ENCODE results near the gene TMEM250. TPM values are rescaled to one million over a fixed set of nuclear protein-coding genes. Genes with fewer than 3 reads are reported as not detected.
"Not testable (repeated sequence)": the region's sequence is repeated elsewhere in the genome, so short reads cannot be mapped to it uniquely, and the experiment has no call there.

Gene TMEM250
- total and polyA plus RNA-seq, 4 donors, result 6.7 to 19.5 (median 17.2) TPM

DNA sequence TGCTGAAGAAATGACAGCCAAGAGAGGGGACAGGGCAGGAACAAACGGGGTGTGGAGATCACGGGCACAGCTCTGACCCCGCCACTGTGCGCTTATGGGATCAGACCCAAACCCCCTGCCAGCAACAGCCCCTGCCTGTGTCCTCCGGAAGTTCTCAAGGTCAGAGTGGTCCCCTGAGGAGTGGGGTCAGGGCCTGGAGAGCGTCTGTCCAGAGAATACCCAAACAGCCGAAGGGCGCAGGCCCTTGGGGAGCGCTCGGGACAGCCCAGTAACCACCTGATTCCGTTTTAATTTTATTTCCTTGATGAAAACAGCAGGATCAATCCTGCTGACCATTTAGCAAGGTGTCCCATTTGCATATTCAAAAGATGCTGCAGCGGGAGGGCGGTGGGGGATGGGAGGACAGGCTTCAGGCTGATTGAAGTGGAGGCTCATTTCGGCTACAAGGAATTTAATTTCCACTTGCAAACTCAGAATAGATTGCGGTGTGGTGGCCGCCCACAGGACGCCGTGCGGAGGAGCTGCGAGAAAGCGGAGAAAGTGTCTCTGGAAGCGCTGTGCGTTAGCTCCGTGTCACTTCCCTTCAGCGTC, 32.6 kb upstream of the TMEM250 start:
- TF ChIP-seq CTCF (IDR thresholded peaks at IDR 0.05; ENCODE audit: low read depth, low read length, missing input control), result no peak
- no peak for TF ChIP-seq SP1 (IDR thresholded peaks at IDR 0.05)
- TF ChIP-seq HNF4A (conservative IDR thresholded peaks at IDR 0.05), result no peak
- TF ChIP-seq JUND (IDR thresholded peaks at IDR 0.05), result no peak
- no peak for TF ChIP-seq FOXA1 (IDR thresholded peaks at IDR 0.05)
- no peak for TF ChIP-seq RXRA (IDR thresholded peaks at IDR 0.05)
- TF ChIP-seq, protein P1, sequence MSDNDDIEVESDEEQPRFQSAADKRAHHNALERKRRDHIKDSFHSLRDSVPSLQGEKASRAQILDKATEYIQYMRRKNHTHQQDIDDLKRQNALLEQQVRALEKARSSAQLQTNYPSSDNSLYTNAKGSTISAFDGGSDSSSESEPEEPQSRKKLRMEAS (IDR thresholded peaks at IDR 0.05), result no peak
- TF ChIP-seq FOXA2 (IDR thresholded peaks at IDR 0.05), result no peak
- TF ChIP-seq EGR1 (IDR thresholded peaks at IDR 0.05; ENCODE audit: low read depth in 2 of 2), result no peak
- no peaks in the 10 kb centered on the region for H3K9me3 ChIP-seq (ENCODE audit: control insufficient read depth in 4 of 4, low read length in 3 of 4)
- no peaks in the 10 kb centered on the region for H3K36me3 ChIP-seq (ENCODE audit: control insufficient read depth in 4 of 4, insufficient read depth in 3 of 4, low read depth in 1 of 4, low read length in 3 of 4)
- no peaks in the 10 kb centered on the region for H3K4me1 ChIP-seq (ENCODE audit: control insufficient read depth in 4 of 4, insufficient read depth in 4 of 4, low read length in 3 of 4)
- no peak overlapping the region for H3K9ac ChIP-seq (ENCODE audit: low read depth in 1 of 2, low read length in 2 of 2)
- no peak overlapping the region for H3K4me3 ChIP-seq (ENCODE audit: low read depth in 1 of 3, low read length in 3 of 3)
- 68% methylated on average over 25 of the region's 25 CpGs for WGBS
- no peak for DNase-seq (ENCODE audit: low spot score)
- H3K27me3 ChIP-seq (ENCODE audit: control insufficient read depth in 4 of 4, insufficient read depth in 4 of 4, low read length in 3 of 4), result no peaks in the 10 kb centered on the region
- H3K27ac ChIP-seq (ENCODE audit: low read depth in 1 of 2, low read length in 2 of 2), result no peak overlapping the region

- not testable (repeated sequence) for DNase-seq (ENCODE audit: low spot score)
Observed at GRCh38 chr9:136150664-136151213, 32.1 kb upstream of the TMEM250 start.

DNA sequence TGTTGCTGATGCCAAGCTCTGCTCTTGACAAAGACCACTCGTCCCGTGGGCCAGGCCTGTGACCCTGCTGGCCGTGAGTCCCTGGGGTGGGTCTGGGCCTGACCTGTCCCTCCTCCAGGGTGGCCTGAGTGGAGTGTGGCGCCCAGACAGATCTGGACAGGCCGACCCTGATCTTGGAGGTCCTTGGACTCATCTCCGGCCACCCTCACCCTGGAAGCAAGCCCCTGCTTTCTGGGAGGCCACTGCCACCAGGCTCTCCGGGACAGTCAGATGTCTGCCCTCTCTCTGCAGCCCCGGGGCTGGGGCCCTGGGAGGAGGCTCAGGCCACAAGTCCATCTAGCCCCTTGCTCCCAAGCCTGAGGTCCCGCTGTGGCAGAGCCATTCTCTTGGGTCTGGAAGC, 31.2 kb upstream of the TMEM250 start:
- H3K4me3 ChIP-seq (ENCODE audit: low read depth in 1 of 3, low read length in 3 of 3), result no peak overlapping the region
- TF ChIP-seq RXRA (IDR thresholded peaks at IDR 0.05) (no peak), YY1 (IDR thresholded peaks at IDR 0.05) (no peak), HNF4G (IDR thresholded peaks at IDR 0.05) (no peak), CTCF (IDR thresholded peaks at IDR 0.05; ENCODE audit: low read depth, low read length, missing input control) (no peak), RAD21 (IDR thresholded peaks at IDR 0.05) (no peak), GABPA (IDR thresholded peaks at IDR 0.05 in 1 of 2, conservative IDR thresholded peaks at IDR 0.05 in 1 of 2) (no peak), FOXA1 (IDR thresholded peaks at IDR 0.05) (no peak), FOXA2 (IDR thresholded peaks at IDR 0.05) (no peak), NR2F2 (IDR thresholded peaks at IDR 0.05) (no peak), ATF3 (IDR thresholded peaks at IDR 0.05) (no peak), TAF1 (conservative IDR thresholded peaks at IDR 0.05) (no peak)
- TF ChIP-seq, protein P2, sequence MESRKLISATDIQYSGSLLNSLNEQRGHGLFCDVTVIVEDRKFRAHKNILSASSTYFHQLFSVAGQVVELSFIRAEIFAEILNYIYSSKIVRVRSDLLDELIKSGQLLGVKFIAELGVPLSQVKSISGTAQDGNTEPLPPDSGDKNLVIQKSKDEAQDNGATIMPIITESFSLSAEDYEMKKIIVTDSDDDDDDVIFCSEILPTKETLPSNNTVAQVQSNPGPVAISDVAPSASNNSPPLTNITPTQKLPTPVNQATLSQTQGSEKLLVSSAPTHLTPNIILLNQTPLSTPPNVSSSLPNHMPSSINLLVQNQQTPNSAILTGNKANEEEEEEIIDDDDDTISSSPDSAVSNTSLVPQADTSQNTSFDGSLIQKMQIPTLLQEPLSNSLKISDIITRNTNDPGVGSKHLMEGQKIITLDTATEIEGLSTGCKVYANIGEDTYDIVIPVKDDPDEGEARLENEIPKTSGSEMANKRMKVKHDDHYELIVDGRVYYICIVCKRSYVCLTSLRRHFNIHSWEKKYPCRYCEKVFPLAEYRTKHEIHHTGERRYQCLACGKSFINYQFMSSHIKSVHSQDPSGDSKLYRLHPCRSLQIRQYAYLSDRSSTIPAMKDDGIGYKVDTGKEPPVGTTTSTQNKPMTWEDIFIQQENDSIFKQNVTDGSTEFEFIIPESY (IDR thresholded peaks at IDR 0.05), result no peak
- DNase-seq (ENCODE audit: low spot score), result no peak
- H3K36me3 ChIP-seq (ENCODE audit: control insufficient read depth in 4 of 4, insufficient read depth in 3 of 4, low read depth in 1 of 4, low read length in 3 of 4), result no peaks in the 10 kb centered on the region
- no peaks in the 10 kb centered on the region for H3K27me3 ChIP-seq (ENCODE audit: control insufficient read depth in 4 of 4, insufficient read depth in 4 of 4, low read length in 3 of 4)
- 90% methylated on average over 9 of the region's 9 CpGs for WGBS
- no peak overlapping the region for H3K27ac ChIP-seq (ENCODE audit: low read depth in 1 of 2, low read length in 2 of 2)
- no peaks in the 10 kb centered on the region for H3K9me3 ChIP-seq (ENCODE audit: control insufficient read depth in 4 of 4, low read length in 3 of 4)
- no peaks in the 10 kb centered on the region for H3K4me1 ChIP-seq (ENCODE audit: control insufficient read depth in 4 of 4, insufficient read depth in 4 of 4, low read length in 3 of 4)
- H3K9ac ChIP-seq (ENCODE audit: low read depth in 1 of 2, low read length in 2 of 2), result no peak overlapping the region

More at GRCh38 chr9:136150664-136151213, 32.1 kb upstream of the TMEM250 start:
- H3K9me3 ChIP-seq (ENCODE audit: control insufficient read depth in 4 of 4, low read length in 3 of 4); H3K4me3 ChIP-seq (ENCODE audit: low read depth in 1 of 3, low read length in 3 of 3); H3K9ac ChIP-seq (ENCODE audit: low read depth in 1 of 2, low read length in 2 of 2); H3K36me3 ChIP-seq (ENCODE audit: control insufficient read depth in 4 of 4, insufficient read depth in 3 of 4, low read depth in 1 of 4, low read length in 3 of 4); H3K4me1 ChIP-seq (ENCODE audit: control insufficient read depth in 4 of 4, insufficient read depth in 4 of 4, low read length in 3 of 4); H3K27me3 ChIP-seq (ENCODE audit: control insufficient read depth in 4 of 4, insufficient read depth in 4 of 4, low read length in 3 of 4); H3K27ac ChIP-seq (ENCODE audit: low read depth in 1 of 2, low read length in 2 of 2): not testable (repeated sequence)
- 91% methylated on average over 7 of the region's 7 CpGs for WGBS

Measured in liver (tissue), 9 donors.